ENCODE measurements around the gene ZNF680. TPM values are rescaled to one million over a fixed set of nuclear protein-coding genes. Genes with fewer than 3 reads are reported as not detected.

ZNF680 gene
- total and polyA plus RNA-seq, 4 donors: 3.2 to 42.0 (median 7.8) TPM

DNA sequence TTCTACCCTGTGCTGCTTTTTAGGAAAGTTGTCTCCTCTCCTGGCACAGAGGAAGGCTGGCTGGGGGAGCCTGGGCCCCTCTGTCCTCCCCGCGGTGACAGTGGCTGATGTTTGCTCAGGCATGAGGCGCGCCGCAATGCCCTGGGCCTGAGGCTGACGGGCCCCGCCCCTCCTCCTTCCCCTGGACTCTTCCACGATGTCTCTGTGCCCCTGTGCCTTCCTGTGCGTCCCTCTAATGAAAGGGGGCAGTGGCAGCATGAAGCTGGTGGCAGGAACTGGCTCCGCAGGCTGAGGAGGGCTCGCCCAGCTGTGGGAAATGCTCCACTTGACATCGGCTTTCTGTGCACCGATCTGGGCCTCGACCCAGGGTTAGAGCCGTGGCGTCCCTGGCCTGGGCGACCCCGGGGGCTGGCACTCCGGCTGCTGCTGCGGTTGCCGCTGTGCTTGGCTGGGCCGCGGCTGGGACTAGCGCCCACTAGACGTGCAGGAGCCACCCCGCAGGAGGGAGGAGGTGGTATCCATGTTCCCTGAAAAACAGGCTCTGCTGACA, 67.9 kb downstream of the ZNF680 start:
- peak; percentile 27 for ATAC-seq (ENCODE audit: insufficient read depth, low FRiP score)
- TF ChIP-seq, protein P1, sequence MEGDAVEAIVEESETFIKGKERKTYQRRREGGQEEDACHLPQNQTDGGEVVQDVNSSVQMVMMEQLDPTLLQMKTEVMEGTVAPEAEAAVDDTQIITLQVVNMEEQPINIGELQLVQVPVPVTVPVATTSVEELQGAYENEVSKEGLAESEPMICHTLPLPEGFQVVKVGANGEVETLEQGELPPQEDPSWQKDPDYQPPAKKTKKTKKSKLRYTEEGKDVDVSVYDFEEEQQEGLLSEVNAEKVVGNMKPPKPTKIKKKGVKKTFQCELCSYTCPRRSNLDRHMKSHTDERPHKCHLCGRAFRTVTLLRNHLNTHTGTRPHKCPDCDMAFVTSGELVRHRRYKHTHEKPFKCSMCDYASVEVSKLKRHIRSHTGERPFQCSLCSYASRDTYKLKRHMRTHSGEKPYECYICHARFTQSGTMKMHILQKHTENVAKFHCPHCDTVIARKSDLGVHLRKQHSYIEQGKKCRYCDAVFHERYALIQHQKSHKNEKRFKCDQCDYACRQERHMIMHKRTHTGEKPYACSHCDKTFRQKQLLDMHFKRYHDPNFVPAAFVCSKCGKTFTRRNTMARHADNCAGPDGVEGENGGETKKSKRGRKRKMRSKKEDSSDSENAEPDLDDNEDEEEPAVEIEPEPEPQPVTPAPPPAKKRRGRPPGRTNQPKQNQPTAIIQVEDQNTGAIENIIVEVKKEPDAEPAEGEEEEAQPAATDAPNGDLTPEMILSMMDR (IDR thresholded peaks at IDR 0.05; ENCODE audit: control extremely low read depth, extremely low read depth): no peak
- Histone ChIP-seq H3K27me3 (ENCODE audit: control insufficient read depth in 3 of 3, insufficient read depth in 3 of 3, low read length in 2 of 3) (no peaks in the 10 kb centered on the region), H3K4me1 (ENCODE audit: control insufficient read depth in 5 of 5, insufficient read depth in 5 of 5, low read length in 5 of 5) (peaks cover 0 to 3% (median 0%) of the 10 kb centered on the region in 5 donors), H3K9me3 (ENCODE audit: control insufficient read depth in 4 of 4, insufficient read depth in 3 of 4, low read length in 3 of 4) (peaks cover 0 to 18% (median 5%) of the 10 kb centered on the region in 4 donors), H3K27ac (ENCODE audit: low read depth in 1 of 2, low read length in 1 of 2) (no peak overlapping the region), H3K36me3 (ENCODE audit: control insufficient read depth in 4 of 4, insufficient read depth in 4 of 4, low read length in 4 of 4) (no peaks in the 10 kb centered on the region), H3K9ac (ENCODE audit: insufficient read depth in 1 of 2, low read length in 2 of 2) (no peak overlapping the region), H3K4me3 (no peak overlapping the region)
- WGBS, 2 donors: 8 to 9% methylated on average over 26 of the region's 26 CpGs
- DNase-seq: peak in 1 of 3 donors; percentile 13

DNA sequence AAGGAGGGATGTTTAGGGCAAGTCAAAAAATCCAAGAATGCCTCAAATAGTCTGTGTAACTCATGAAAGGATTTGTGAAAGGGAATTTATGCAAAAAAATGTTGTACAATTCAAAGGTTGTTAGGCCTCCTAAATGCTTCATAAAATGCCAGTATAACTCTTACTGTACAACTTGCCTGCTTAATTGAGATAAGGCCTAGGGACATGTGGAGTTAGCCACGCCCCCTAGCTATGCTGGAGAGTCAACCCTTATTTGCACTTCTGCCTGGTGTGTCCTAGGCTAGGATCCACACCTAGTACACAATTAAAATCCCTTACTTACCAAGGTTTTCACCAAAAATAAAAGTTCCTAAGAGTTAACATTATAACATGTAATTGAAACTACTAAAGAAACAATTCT, 77.2 kb downstream of the ZNF680 start:
- no peak for ATAC-seq (ENCODE audit: insufficient read depth, low FRiP score)
- 53 to 56% methylated on average over 1 of the region's 1 CpG for WGBS, 2 donors

More for the DNA sequence above, 77.2 kb downstream of the ZNF680 start:
- Histone ChIP-seq H3K36me3 (ENCODE audit: control insufficient read depth in 4 of 4, insufficient read depth in 4 of 4, low read length in 4 of 4) (no peaks in the 10 kb centered on the region), H3K4me3 (no peak overlapping the region), H3K27ac (ENCODE audit: low read depth in 1 of 2, low read length in 1 of 2) (no peak overlapping the region), H3K9ac (ENCODE audit: insufficient read depth in 1 of 2, low read length in 2 of 2) (no peak overlapping the region), H3K9me3 (ENCODE audit: control insufficient read depth in 4 of 4, insufficient read depth in 3 of 4, low read length in 3 of 4) (peaks cover 0 to 13% (median 1%) of the 10 kb centered on the region in 4 donors), H3K4me1 (ENCODE audit: control insufficient read depth in 5 of 5, insufficient read depth in 5 of 5, low read length in 5 of 5) (no peaks in the 10 kb centered on the region), H3K27me3 (ENCODE audit: control insufficient read depth in 3 of 3, insufficient read depth in 3 of 3, low read length in 2 of 3) (no peaks in the 10 kb centered on the region)
- TF ChIP-seq, protein P1 (IDR thresholded peaks at IDR 0.05; ENCODE audit: control extremely low read depth, extremely low read depth): no peak
- DNase-seq: no peak

Other genes starting within 250 kb of the ZNF680 start
- 10 to 100 TPM; 16.2 to 31.6 TPM for gene ZNF736, start 249.1 kb downstream of the ZNF680 start, total RNA-seq
- 1 to 10 TPM; 2.7 to 4.7 TPM for gene ZNF736, start 249.1 kb downstream of the ZNF680 start, polyA plus RNA-seq
- 1 to 10 TPM; 4.5 to 9.0 TPM for gene ZNF107, start 103.1 kb upstream of the ZNF680 start, total RNA-seq
- 1 to 10 TPM; 1.3 to 1.6 TPM for gene ZNF107, start 103.1 kb upstream of the ZNF680 start, polyA plus RNA-seq
- 10 to 100 TPM in 1 of 2 donors, 1 to 10 TPM in 1; 4.6 to 18.6 TPM for gene ZNF138, start 231.4 kb upstream of the ZNF680 start, total RNA-seq
- gene ZNF138, start 231.4 kb upstream of the ZNF680 start, polyA plus RNA-seq: 1 to 10 TPM; 2.1 to 5.9 TPM